DOHH2 (cell line): ENCODE results near the gene SYTL1.

Experiments used
- H3F3A ChIP-seq: fragments of 200-600 bp; sonication (generic), shearing (Covaris generic); 2 replicates; pipeline ENCODE4 v1.6.0; 2016; ENCODE audit warnings: antibody characterized with exemption, mild to moderate bottlenecking; ENCODE audit not compliant: control insufficient read depth, insufficient read depth
- H3K27ac ChIP-seq: fragments of 200-600 bp; sonication (generic); 2 replicates; pipeline ENCODE4 v1.5.1; 2014; ENCODE audit warnings: low read depth, mild to moderate bottlenecking, low read length, moderate library complexity
- H3K27me3 ChIP-seq: fragments of 200-600 bp; sonication (generic); 2 replicates; pipeline ENCODE4 v1.6.1; 2014; ENCODE audit warnings: mild to moderate bottlenecking, low read length, mixed read lengths; ENCODE audit not compliant: control insufficient read depth
- H3K36me3 ChIP-seq: fragments of 200-600 bp; sonication (generic); 2 replicates; pipeline ENCODE4 v1.6.1; 2014; ENCODE audit warnings: mild to moderate bottlenecking, low read length, moderate library complexity, mixed read lengths; ENCODE audit not compliant: control insufficient read depth
- H3K4me1 ChIP-seq: fragments of 200-600 bp; sonication (generic); 2 replicates; pipeline ENCODE4 v1.6.1; 2014; ENCODE audit warnings: mild to moderate bottlenecking, low read length, mixed read lengths; ENCODE audit not compliant: control insufficient read depth
- H3K4me2 ChIP-seq: fragments of 200-600 bp; sonication (generic); 2 replicates; pipeline ENCODE4 v1.6.0; 2014; ENCODE audit warnings: mild to moderate bottlenecking, low read length, moderate library complexity
- H3K4me3 ChIP-seq: fragments of 200-600 bp; sonication (generic); 2 replicates; pipeline ENCODE4 v1.5.1; 2014; ENCODE audit warnings: mild to moderate bottlenecking, low read length, mixed read lengths
- H3K79me2 ChIP-seq: fragments of 200-600 bp; sonication (generic); 2 replicates; pipeline ENCODE4 v1.6.1; 2014; ENCODE audit warnings: mild to moderate bottlenecking, low read length, mixed read lengths; ENCODE audit not compliant: control insufficient read depth
- H3K9me2 ChIP-seq: fragments of 200-600 bp; sonication (generic); replicated peaks from 2 replicates; pipeline ENCODE4 v1.6.1; 2014; ENCODE audit warnings: mild to moderate bottlenecking, low read length, mixed read lengths; ENCODE audit not compliant: control insufficient read depth
- H3K9me3 ChIP-seq: fragments of 200-600 bp; sonication (generic); 2 replicates; pipeline ENCODE4 v1.6.1; 2014; ENCODE audit warnings: antibody characterized with exemption, low read length, mixed read lengths; ENCODE audit not compliant: control insufficient read depth, insufficient read depth
- H4K20me1 ChIP-seq: fragments of 200-600 bp; sonication (generic); 2 replicates; pipeline ENCODE4 v1.6.0; 2014; ENCODE audit warnings: low read depth, mild to moderate bottlenecking, antibody characterized with exemption, low read length, moderate library complexity; ENCODE audit not compliant: control insufficient read depth, insufficient read depth
- CTCF ChIP-seq: fragments of 200-600 bp; sonication (generic); IDR thresholded peaks from one replicate; pipeline ENCODE4 v1.5.1; 2014; ENCODE audit warnings: antibody characterized with exemption, mild to moderate bottlenecking, low read depth, low read length; ENCODE audit not compliant: poor library complexity, severe bottlenecking
- EZH2phosphoT487 ChIP-seq: fragments of 200-600 bp; sonication (generic); IDR thresholded peaks from 2 replicates; pipeline ENCODE4 v1.6.1; 2017; ENCODE audit warnings: borderline replicate concordance, mild to moderate bottlenecking, antibody characterized with exemption, low read length, moderate library complexity, mixed read lengths

The SYTL1 gene

GRCh38 chr1:27301582-27302199 is 40.1 kb upstream of the SYTL1 start:
- Histone ChIP-seq H3K9me3 (no peaks in the 10 kb centered on the region), H3K9me2 (no peaks in the 10 kb centered on the region), H3K36me3 (peaks cover 12% of the 10 kb centered on the region), H3F3A (no peaks in the 10 kb centered on the region), H3K4me2 (no peak overlapping the region), H3K79me2 (no peaks in the 10 kb centered on the region), H3K27ac (no peak overlapping the region), H3K4me3 (no peak overlapping the region), H4K20me1 (no peaks in the 10 kb centered on the region), H3K4me1 (peaks cover 11% of the 10 kb centered on the region), H3K27me3 (no peaks in the 10 kb centered on the region)
- no peak for TF ChIP-seq EZH2phosphoT487
- TF ChIP-seq CTCF: no peak

GRCh38 chr1:27302612-27303011 is 39.2 kb upstream of the SYTL1 start:
- Histone ChIP-seq H3K4me2 (no peak overlapping the region), H3K4me3 (no peak overlapping the region), H3K9me2 (no peaks in the 10 kb centered on the region), H3K9me3 (no peaks in the 10 kb centered on the region), H3F3A (no peaks in the 10 kb centered on the region), H3K27ac (no peak overlapping the region), H3K4me1 (peaks cover 15% of the 10 kb centered on the region), H4K20me1 (no peaks in the 10 kb centered on the region), H3K27me3 (no peaks in the 10 kb centered on the region), H3K79me2 (no peaks in the 10 kb centered on the region), H3K36me3 (peaks cover 5% of the 10 kb centered on the region; the same call in 1 of the 2 replicates)
- TF ChIP-seq EZH2phosphoT487 (no peak), CTCF (no peak)

GRCh38 chr1:27303509-27303908 is 38.3 kb upstream of the SYTL1 start:
- Histone ChIP-seq H3K36me3 (peaks cover 5% of the 10 kb centered on the region; the same call in 1 of the 2 replicates), H3F3A (no peaks in the 10 kb centered on the region), H3K4me1 (peaks cover 15% of the 10 kb centered on the region), H4K20me1 (no peaks in the 10 kb centered on the region), H3K79me2 (no peaks in the 10 kb centered on the region), H3K4me2 (no peak overlapping the region), H3K9me2 (no peaks in the 10 kb centered on the region), H3K4me3 (no peak overlapping the region), H3K27ac (no peak overlapping the region), H3K27me3 (no peaks in the 10 kb centered on the region), H3K9me3 (no peaks in the 10 kb centered on the region)
- TF ChIP-seq CTCF (no peak), EZH2phosphoT487 (no peak)
